Peyer's patch (tissue), 4 donors: ENCODE measurements around the gene FMOD.

Experiments used
- POLR2A ChIP-seq, 2 donors: fragments of 450-650 bp; IDR thresholded peaks; one replicate each; pipeline ENCODE4 v1.5.1; 2017; ENCODE audit warnings: antibody characterized with exemption in 2 of 2, mild to moderate bottlenecking in 2 of 2, moderate library complexity in 2 of 2
- TF ChIP-seq, protein P1 (sequence below), 6 experiments: fragments of 450-650 bp in 4 of 6; fragments of 200-600 bp in 2 of 6; sonication (generic) in 1 of 6; IDR thresholded peaks; one replicate each; pipeline ENCODE4 v1.5.1; 2017 to 2019; ENCODE audit warnings: antibody characterized with exemption in 6 of 6, mild to moderate bottlenecking in 3 of 6, moderate library complexity in 1 of 6

DNA sequence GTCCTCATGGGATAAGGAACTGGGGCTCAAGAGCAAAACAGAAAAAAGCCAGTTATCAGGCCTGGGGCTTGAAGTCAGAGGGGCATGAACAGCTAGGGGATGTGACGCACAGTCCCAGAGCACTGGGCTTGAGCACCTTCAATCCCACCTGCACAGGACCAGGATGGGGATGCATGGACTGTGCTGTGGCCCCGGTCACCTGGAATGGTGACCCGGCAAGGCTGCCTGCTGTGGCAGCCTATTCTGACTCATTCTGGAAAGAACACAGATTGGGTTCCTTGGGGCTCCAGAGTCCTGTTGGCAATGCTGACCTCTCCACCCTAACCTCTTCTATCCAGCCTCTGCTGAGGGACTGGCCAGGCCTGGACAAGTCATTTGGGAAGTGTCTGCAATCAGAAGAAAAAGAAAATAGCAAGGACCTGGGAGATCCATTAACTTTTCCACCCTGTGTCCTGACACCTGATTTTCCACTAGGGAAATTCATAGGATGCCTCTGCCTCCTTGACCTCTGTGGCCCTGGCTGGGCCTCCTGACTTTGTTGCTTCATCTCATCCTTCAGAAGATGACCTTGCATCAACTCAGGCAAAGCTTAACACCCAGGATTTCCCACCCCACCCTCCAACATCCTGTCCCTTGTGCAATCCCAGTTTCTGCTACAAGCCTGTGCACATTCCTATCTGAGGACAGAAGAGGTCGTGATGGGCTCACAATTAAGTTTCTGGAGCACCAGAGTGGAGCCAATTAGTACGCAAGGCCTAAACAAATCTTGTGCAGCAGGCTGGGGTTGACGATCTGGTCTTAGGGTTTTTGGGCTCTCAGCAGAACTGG is 17.9 kb upstream of the FMOD start:
- TF ChIP-seq, protein P1, sequence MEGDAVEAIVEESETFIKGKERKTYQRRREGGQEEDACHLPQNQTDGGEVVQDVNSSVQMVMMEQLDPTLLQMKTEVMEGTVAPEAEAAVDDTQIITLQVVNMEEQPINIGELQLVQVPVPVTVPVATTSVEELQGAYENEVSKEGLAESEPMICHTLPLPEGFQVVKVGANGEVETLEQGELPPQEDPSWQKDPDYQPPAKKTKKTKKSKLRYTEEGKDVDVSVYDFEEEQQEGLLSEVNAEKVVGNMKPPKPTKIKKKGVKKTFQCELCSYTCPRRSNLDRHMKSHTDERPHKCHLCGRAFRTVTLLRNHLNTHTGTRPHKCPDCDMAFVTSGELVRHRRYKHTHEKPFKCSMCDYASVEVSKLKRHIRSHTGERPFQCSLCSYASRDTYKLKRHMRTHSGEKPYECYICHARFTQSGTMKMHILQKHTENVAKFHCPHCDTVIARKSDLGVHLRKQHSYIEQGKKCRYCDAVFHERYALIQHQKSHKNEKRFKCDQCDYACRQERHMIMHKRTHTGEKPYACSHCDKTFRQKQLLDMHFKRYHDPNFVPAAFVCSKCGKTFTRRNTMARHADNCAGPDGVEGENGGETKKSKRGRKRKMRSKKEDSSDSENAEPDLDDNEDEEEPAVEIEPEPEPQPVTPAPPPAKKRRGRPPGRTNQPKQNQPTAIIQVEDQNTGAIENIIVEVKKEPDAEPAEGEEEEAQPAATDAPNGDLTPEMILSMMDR (IDR thresholded peaks at IDR 0.05) = peak in 3 of 6 experiments; percentile 30 to 56 (median 39)
- TF ChIP-seq POLR2A (IDR thresholded peaks at IDR 0.05) = no peak
